Effector CD8-positive, alpha-beta T cell (primary cell): ENCODE measurements around the gene AURKB.
"Not testable (repeated sequence)": the region's sequence is repeated elsewhere in the genome, so short reads cannot be mapped to it uniquely, and the experiment has no call there.

ENCODE experiments used
- DNase-seq: peaks from one replicate; lab custom pipeline; 2025; lab: John Stamatoyannopoulos, UW

The AURKB gene

DNA sequence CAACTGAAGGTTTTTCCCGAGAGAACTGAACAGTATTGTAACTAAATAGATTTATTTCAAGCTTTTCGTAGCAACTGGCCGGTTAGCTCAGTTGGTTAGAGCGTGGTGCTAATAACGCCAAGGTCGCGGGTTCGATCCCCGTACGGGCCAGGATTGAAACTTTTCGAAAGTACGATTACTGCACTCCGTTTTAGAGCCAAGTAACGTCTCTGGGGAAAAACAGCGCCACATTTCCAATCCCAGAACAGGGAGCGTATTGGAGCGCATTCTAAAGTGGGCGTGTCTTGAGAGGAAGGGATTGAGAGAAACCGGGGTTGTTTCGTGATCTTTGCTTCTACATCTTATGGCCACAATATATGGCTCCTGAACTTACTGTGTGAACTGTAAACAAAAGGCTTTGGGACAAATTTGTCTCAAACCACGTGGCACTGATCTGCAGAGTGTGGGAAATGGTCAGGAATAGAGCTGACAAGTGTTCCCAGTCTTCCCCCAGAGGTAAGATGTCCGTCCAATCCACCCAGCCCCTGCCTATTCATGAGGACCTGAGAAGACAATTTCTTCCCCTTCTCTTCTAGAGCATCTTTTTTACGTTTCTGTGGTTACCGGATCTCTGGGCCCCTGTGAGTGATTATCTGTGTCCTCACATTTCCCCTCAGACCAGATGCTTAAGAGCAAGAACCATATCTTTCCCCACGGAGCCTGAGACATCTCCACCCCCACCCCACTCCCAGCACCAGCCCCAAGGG, 22.7 kb downstream of the AURKB start:
- DNase-seq: peak; percentile 87

DNA sequence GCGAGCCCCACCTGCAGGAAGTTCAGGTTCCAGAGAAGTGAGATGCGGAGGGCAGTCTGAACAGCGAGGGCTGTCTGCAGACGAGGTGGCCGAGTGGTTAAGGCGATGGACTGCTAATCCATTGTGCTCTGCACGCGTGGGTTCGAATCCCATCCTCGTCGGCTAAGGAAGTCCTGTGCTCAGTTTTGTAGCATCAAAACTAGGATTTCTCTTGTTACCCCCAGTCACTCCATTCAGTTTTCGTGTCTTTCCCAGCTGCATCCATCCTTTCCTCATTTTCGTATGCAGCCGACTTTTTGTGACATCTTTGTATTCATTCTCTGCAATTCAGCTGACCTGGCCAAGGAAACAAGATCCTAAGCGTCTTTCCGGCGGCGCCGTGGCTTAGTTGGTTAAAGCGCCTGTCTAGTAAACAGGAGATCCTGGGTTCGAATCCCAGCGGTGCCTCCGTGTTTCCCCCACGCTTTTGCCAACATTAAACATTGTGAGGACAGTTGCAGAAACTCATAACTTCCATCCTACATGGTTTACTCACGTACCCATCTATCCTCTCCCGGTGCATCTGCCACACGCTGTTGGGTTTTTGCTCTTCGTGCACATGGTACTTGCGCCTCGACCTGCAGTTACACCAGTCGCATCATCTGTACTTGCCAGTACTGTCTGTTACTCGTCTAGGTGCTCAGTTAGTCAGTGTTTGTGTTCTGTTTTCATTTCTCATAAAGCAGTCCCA, 23.4 kb downstream of the AURKB start:
- peak; percentile 68 for DNase-seq

DNA sequence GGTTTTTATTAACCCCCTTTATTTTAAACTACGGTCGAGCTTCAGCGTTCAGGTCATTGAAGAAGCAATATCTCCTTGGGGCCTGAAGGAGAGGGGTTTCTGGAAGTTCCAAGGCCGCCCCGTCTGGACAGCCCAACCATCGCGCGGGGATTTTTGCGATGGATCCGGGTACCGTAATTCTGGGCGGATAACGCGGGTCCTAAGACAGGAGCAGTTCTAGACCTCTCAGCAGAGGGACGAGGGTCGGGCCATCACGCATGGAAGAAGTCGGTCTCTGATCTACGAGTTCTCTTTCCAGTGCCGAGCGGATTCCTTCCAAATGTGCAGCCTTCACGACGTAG, 24.0 kb downstream of the AURKB start:
- DNase-seq: no peak

DNA sequence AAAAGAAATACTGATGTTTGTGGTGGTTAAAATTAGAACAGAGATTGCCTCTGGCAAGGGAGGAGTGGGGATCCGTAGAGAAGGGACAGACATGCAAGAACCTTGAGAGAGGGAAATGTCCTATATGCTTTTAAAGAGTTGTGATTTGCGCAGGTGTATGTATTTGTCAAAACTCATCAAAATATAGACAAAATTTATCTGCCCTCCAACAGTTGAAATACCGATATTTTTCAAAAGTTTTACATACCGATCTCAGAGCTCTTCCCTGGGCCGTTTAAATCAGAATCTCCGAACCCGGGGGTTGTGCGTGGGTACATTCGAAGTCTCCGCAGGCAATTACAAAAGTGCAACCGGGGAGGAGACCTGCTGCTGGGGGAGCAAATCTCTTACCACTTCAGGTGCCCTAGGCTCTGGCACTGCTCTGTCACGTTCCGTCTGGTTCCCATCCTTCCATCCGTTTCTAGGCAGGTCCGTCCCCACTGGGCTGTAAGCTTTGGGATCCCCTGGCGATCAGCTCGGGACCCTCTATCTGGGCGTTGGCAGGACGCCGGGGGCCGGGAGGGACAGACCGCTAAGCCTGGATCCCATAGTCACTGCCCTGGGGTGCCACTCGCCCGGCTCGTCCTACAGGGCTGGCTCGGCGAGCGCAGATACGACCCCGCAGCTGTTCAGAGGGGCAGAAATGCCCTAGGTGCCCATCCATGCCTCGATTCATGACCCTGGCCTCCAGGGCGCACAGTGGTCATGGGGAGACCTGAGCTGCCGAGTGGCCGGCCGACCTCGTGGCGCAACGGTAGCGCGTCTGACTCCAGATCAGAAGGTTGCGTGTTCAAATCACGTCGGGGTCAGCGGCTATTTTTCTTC, 24.6 kb downstream of the AURKB start:
- DNase-seq: peak; percentile 82

DNA sequence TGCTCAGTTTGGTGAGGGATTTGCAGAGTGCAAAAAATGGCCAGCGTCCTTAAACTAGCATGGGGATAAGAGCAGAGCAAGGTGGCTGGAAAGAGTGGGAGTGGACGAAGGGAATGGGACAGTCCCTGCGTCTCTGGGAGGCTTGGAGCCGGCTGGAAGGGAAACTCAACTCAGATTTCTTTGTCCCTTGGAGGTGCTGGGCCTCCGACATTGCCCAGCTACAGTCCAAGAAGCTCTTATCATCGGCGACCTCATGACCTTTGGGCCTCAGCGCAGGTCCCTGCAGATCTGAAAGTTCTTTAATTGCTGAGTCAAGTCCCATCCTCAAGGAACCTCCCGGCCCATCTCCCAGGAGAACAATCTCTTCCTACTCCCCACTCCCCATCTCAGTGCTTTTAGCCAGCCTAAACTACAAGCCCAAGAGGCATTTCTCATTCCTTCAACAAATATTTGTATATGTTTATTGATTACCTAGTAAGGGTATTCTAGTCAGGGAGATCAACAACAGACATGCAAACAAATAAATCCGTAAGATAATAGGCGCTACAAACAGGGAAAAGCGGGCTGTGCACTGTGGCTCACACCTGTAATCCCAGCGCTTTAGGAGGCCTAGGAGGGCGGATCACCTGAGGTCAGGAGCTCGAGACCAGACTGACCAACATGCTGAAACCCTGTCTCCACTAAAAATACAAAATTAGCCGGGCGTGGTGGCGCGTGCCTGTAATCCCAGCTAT, 33.2 kb downstream of the AURKB start:
- no peak for DNase-seq

DNA sequence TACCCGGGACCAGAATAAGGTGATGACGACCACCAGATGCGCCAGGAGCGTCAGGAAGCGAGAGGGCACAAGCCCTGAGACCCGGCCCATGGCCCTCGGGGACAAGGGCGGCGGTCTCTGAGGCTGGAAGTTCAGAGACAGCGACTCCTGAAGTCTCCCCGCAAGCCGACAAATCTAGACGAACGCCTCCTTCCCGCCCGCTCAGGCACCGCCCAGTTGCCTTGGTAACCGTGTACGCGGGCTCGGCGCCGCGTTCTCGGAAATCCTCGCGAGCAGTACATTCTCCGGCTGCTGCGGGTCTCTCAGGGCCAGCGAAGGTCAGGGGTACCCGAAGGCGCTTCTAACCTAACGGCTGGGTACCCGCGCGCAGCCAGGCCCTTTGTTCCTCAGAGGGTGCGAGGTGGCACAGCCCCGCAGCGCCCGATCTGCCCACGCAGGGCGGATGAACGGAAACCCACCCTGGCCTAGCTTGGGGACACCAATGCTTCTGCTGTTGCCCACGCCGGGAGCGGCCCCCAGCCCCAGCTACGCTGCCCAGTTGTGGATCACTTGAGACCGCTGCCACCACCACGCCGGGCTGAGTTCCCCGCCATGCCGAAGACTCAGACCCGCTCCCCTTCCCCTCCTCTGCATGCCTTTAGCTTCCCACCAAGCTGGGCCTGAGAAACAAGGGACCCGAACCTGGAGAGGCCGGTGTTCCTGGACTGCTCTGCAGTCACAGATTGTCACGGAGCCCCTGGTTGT, 34.0 kb downstream of the AURKB start, which contains the start of gene TMEM107:
TSS of gene TMEM107 (minus strand) at position 184 of the 744 bp plus-strand sequence. CDS start at position 90, 94 bp downstream.
- DNase-seq: peak; percentile 79

DNA sequence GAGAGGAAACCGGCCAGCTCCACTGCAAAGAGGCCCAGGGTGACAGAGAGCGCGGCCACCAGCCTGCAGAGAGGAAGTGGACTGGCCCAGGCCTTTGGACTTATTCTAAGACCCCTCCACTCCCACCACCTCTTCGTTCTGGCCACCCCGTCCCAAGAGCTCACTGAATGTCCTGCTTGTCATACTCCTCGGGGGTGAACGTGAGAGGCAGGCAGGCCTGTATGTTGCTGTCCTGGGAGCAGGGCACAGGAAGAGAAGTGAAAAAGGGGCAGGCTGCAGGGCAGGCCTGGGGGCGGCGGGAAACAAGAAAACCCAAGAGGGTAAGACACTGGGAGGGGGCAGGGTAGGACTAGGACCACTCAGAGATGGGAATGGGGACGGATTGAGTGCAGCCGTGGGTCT, 34.6 kb downstream of the AURKB start:
- no peak for DNase-seq

DNA sequence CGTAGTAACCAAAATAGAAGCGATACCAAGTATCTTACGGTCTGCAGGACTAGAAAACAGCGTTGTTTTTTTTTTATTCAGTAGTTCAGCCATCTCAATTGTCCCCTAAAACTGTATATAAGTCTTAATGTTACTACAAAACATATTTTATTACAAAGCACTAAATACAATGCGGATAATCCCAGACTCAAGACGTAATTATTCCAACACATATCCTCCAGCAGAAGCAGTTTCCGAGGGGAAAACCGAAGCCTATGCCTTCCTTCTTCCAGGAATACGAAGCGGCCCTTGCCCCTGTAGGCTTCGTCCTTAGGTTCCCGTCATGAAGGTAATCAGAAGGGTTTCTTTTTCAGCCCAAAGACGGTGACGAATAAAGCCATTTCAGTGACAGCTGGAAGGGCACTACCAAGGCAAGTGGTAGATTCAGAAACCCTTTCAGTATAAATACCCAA, 36.5 kb downstream of the AURKB start:
- DNase-seq: no peak

DNA sequence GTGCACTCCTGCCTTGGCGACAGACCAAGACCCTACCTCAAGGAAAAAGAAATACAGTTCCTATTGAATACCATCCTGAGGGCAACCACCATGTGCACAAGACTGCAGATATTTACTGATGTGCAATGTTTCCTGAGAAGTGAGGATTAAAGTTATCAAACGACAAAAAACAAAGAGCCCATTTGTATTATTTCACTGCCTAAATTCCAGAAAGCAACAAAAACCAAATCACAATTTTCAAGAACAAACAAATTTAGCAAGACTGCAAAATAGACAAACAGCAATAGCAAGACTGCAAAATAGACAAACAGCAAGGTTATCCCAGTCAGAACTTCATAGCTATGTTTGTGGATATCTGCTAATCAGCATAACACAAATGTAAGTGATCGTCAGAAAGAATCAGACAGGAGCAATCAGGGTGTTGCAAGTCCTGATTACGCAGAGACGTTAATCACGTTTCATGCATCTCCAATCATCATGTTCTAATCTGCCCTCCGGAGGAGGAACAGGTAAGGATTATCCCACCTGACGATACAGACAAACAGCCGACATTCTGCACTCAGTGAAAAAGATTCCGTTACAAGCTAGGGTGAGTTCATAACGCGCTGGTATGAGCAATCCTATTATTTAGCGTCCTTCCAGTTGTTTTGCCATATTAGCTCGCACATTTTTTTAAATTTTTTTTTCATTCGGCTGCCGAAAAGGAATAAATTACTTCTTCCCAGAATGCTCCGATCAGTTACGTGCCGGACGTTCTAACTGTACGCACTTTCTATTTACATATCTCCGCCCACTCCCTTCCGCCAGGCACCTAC, 37.1 kb downstream of the AURKB start:
- peak; percentile 58 for DNase-seq

DNA sequence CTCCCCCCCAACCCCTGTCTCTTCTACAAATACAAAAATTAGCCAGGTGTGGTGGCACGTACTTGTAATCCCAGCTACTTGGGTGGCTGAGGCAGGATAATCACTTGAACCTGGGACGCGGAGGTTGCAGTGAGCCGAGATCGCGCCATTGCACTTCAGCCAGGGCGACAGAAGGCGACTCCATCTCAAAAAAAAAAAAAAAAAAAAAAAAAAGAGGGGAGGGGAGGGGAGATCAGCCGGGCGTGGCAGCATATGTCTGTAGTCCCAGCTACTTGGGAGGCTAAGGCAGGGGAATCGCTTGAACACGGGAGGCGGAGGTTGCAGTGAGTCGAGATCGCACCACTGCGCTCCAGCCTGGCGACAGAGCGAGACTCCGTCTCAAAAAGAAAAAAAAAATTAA, 40.2 kb downstream of the AURKB start:
- DNase-seq: not testable (repeated sequence)

DNA sequence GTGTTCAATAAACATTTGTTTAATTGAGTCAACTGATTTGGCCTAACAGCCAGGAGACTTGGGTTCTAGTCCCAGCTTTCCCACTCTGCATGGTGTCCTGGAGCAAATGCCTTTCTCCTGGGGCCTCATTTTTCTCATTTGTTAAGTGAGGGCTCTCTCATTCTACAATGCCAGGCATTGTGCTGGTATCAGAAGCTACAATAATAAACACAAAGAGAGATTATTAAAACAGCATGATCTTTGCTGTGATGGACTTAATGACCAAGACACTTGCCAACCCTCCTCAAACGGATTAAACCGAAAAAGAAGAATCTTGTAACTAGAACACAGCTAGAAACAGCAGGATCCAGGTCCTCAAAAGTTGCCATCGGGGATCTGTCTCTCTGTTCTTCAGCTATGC, 42.8 kb downstream of the AURKB start:
- DNase-seq: no peak

DNA sequence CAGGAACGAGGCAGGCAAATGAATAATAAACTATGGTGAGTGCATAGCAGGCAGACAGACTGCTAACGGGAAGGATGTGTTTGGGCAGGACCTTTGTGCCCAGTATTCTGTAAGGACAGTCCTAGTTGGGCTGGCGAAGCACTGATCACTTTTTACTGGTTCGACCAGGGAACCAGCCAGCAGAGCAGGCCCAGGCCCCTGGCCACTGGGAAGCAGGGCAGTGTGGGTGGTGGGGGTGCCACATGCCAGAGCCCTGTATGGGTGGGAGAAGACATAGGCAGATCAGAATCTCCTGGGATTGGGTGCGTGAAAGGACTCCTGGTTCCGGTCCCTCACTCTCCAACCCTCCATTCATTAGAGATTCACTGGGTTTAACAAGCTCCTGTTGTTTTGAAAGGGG, 43.6 kb downstream of the AURKB start:
- no peak for DNase-seq

DNA sequence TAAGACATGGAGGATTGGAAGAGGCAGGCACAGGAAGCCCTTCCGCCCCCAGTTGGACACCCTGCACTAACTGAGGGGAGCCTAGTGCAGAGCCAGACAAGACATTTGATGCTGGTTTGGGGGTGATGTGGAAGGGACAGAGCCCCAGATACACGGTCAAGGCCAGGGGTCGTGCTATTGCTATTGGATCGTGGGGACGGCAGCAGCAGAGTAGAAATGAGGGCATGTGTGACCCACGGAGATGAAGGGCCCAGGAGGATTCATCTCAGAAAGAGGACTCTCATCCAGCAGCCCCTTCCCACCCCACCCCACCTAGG, 45.6 kb downstream of the AURKB start:
- DNase-seq: no peak

DNA sequence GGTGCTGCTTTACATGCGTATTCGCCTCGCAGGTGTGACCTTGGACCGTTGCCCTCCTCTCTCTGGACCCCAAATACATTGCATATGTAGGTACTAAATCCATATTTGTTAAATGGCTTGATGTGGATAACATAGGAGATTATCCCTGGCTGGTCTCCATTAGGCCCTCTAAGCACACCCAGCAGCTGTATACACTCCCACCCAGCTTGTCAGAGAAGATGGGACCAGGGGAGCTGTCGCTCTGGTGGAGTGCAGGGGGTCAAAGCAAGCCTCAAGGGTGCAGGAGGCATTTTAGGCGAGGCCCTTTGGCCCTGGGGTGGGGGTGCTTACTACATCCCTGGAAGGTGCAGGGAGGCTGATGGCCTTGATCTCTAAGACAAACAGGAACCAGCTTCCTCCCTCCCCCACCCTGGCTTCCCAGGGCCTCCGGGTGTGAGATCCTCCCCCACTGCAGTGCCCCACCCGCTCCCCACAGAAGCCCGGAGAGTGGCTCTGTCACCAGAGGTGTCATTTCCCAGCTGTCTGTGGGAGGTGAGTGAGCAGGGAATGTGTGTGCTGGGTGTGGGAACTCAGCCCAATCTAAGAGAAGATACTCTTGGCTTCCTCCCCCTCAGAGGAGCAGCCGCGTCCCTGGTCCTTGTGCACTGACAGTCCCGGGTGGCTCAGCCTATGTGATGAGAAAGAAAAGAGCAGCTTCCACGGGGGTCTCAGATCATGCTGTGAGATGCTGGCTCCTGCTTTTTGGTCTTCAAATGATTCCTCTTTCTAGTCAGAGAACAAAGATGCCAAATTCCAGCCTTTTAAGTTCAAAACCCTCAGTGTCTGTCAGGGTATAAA, 46.2 kb downstream of the AURKB start:
- peak; percentile 56 for DNase-seq

DNA sequence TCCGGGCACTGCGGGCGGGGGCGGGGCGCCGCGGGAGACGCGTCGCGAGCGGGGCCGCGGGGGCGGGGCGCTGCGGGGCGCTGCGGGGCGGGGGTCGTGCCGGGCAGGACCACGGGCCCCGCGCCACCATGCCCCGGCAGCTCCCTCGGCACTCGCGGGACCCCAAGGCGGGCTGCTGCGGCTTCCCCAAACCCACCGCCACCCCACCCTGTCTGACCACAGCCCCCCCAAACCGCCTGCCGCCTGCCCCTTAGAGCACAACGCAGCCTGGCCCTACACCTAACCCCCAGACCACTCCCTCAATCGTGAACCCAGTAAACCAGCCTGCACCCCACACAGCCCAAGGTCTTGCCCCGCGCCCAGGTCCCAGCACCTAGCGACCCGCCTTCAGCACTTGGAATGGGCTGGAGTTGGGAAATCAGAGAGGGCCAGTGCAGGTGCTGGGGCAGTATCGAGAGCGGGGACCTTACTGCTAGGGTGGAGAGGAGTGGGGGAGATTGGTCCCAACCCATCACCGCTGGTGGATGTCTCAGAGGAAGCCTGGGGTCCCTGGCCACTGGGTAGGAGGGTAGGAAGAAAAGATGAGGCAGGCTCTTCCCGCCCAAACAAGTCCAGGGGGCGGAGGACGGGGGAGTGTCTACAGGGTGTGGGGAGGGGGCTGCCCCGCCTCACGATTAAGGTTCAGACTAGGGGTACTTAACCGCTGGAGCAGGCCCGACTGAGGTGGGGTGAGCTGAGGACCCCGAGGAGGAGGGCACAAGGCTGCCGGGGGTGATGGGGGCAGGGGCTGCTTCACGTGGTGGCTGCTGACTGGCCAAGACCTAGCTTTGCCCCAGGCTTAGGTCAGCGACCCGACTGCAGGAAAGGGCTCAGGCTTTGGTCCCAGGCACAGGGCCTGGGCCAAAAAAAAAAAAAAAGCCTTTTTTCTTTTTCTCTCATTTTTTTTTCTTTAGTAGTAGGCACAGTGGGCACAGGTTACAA, 47.1 kb downstream of the AURKB start:
- DNase-seq: no peak

DNA sequence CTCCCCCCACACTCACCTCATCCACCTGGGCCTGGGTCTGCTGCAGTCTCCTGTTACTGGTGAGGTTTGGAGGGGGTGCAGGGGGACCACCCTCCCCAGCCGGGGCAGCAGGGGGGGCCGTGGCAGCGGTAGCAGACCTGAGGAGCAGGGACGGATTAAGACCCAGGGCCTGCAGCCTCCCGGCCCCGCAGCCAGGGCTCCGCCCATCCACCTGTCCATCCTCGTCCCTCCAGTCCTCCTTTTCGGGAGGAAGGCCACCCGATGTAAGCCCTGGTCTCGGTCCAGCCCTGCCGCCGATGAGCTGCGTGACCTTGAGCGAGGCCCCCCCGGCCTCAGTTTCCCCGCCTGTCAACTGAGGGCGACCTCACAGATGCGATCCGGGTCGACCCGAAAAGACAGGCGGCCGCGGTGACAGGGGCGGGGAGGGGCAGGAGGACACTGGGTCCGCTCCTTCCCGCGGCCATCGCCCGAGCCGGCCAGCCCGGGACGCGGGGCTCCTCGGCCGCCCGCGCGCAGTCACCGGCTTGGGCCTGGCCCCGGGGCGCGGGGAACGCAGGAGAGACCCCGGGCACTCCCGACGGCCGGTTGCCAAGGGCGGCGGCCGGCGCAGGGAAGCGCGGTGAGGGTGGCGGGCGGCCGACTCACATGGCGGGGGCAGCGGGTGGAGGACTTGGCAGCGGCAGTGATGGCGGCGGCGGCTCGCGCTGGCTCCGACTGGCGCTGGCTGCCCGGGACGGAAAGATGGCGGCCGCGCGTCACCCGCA, 48.0 kb downstream of the AURKB start, which contains the start of gene VAMP2:
TSS of gene VAMP2 (minus strand) at position 716 of the 764 bp plus-strand sequence. CDS start at position 647, 69 bp downstream.
- peak; percentile 74 for DNase-seq
